Loucy (cell line): ENCODE measurements around the gene BAK1.

ENCODE experiments used
- H2AFZ ChIP-seq: fragments of 200-600 bp; sonication (generic); 2 replicates; pipeline ENCODE4 v1.6.0; 2016; ENCODE audit warnings: antibody characterized with exemption, mild to moderate bottlenecking, low read length, moderate library complexity
- H3F3A ChIP-seq: fragments of 200-600 bp; 2 replicates; pipeline ENCODE4 v1.6.0; 2016; ENCODE audit warnings: antibody characterized with exemption, low read depth, mild to moderate bottlenecking
- H3K27me3 ChIP-seq: fragments of 200-600 bp; sonication (generic); 2 replicates; pipeline ENCODE4 v1.6.1; 2014; ENCODE audit warnings: low read length, mild to moderate bottlenecking; ENCODE audit not compliant: insufficient read depth, poor library complexity, severe bottlenecking
- H3K36me3 ChIP-seq: fragments of 200-600 bp; sonication (generic); 2 replicates; pipeline ENCODE4 v1.6.1; 2016; ENCODE audit warnings: low read length; ENCODE audit not compliant: insufficient read depth
- H3K4me1 ChIP-seq: fragments of 200-600 bp; sonication (generic); 2 replicates; pipeline ENCODE4 v1.5.1; 2014; ENCODE audit warnings: low read length, mild to moderate bottlenecking; ENCODE audit not compliant: insufficient read depth, poor library complexity, severe bottlenecking
- H3K4me2 ChIP-seq: fragments of 200-600 bp; sonication (generic); 2 replicates; pipeline ENCODE4 v1.6.0; 2014; ENCODE audit warnings: antibody characterized with exemption, low read length, low read depth, mild to moderate bottlenecking; ENCODE audit not compliant: poor library complexity, severe bottlenecking
- H3K4me3 ChIP-seq: fragments of 200-600 bp; sonication (generic); 2 replicates; pipeline ENCODE4 v1.5.1; 2014; ENCODE audit warnings: low read length, mild to moderate bottlenecking, mixed read lengths; ENCODE audit not compliant: poor library complexity, severe bottlenecking
- H3K79me2 ChIP-seq: fragments of 200-600 bp; sonication (generic); 2 replicates; pipeline ENCODE4 v1.6.1; 2014; ENCODE audit warnings: low read length; ENCODE audit not compliant: insufficient read depth
- H3K9ac ChIP-seq: fragments of 200-600 bp; sonication (generic); 2 replicates; pipeline ENCODE4 v1.6.0; 2014; ENCODE audit warnings: mild to moderate bottlenecking, low read depth, low read length, moderate library complexity; ENCODE audit not compliant: poor library complexity, severe bottlenecking
- H3K9me2 ChIP-seq: fragments of 200-600 bp; sonication (generic); replicated peaks from 2 replicates; pipeline ENCODE4 v1.6.1; 2016; ENCODE audit warnings: low read depth, low read length, mixed read lengths
- H3K9me3 ChIP-seq: fragments of 200-600 bp; sonication (generic); 2 replicates; pipeline ENCODE4 v1.6.1; 2014; ENCODE audit warnings: mild to moderate bottlenecking, antibody characterized with exemption, low read length, low read depth; ENCODE audit not compliant: insufficient read depth
- H4K20me1 ChIP-seq: fragments of 200-600 bp; sonication (generic); 2 replicates; pipeline ENCODE4 v1.6.0; 2014; ENCODE audit warnings: antibody characterized with exemption, low read length, mild to moderate bottlenecking; ENCODE audit not compliant: insufficient read depth, poor library complexity, severe bottlenecking
- CTCF ChIP-seq: fragments of 200-600 bp; sonication (generic); conservative IDR thresholded peaks from 2 replicates; pipeline ENCODE4 v1.5.1; 2014; ENCODE audit warnings: mild to moderate bottlenecking, antibody characterized with exemption, low read length
- EZH2phosphoT487 ChIP-seq: fragments of 200-600 bp; IDR thresholded peaks from 2 replicates; pipeline ENCODE4 v1.6.1; 2018; ENCODE audit warnings: antibody characterized with exemption, mild to moderate bottlenecking, moderate library complexity, borderline replicate concordance

The BAK1 gene

GRCh38 chr6:33592280-33592594 is 12.2 kb upstream of the BAK1 start:
- Histone ChIP-seq H3F3A (no peaks in the 10 kb centered on the region), H3K9me2 (no peaks in the 10 kb centered on the region), H3K9ac (no peak overlapping the region), H3K27me3 (no peaks in the 10 kb centered on the region), H2AFZ (no peak overlapping the region), H4K20me1 (no peaks in the 10 kb centered on the region), H3K79me2 (no peaks in the 10 kb centered on the region), H3K4me3 (no peak overlapping the region), H3K36me3 (no peaks in the 10 kb centered on the region), H3K4me2 (no peak overlapping the region), H3K9me3 (no peaks in the 10 kb centered on the region), H3K4me1 (peaks cover 5% of the 10 kb centered on the region)
- TF ChIP-seq CTCF (no peak), EZH2phosphoT487 (no peak)

- Histone ChIP-seq H3K4me2 (no peak overlapping the region), H3K9me2 (no peaks in the 10 kb centered on the region), H4K20me1 (no peaks in the 10 kb centered on the region), H3K27me3 (no peaks in the 10 kb centered on the region), H2AFZ (no peak overlapping the region), H3K9ac (no peak overlapping the region), H3K79me2 (no peaks in the 10 kb centered on the region), H3K4me3 (no peak overlapping the region), H3K4me1 (peaks cover under 1% of the 10 kb centered on the region), H3F3A (no peaks in the 10 kb centered on the region), H3K36me3 (no peaks in the 10 kb centered on the region), H3K9me3 (no peaks in the 10 kb centered on the region)
- TF ChIP-seq CTCF: no peak
- no peak for TF ChIP-seq EZH2phosphoT487
These were observed 11.5 kb upstream of the BAK1 start for GRCh38 chr6:33591424-33592032.

GRCh38 chr6:33590531-33591198 is 10.6 kb upstream of the BAK1 start:
- H2AFZ ChIP-seq: no peak overlapping the region
- no peaks in the 10 kb centered on the region for H3K27me3 ChIP-seq
- H3K4me2 ChIP-seq: no peak overlapping the region
- no peaks in the 10 kb centered on the region for H3F3A ChIP-seq
- H3K79me2 ChIP-seq: no peaks in the 10 kb centered on the region
- no peak overlapping the region for H3K4me3 ChIP-seq
- H3K36me3 ChIP-seq: no peaks in the 10 kb centered on the region
- H3K9me2 ChIP-seq: no peaks in the 10 kb centered on the region
- H3K9me3 ChIP-seq: no peaks in the 10 kb centered on the region
- H3K4me1 ChIP-seq: peaks cover 9% of the 10 kb centered on the region
- TF ChIP-seq EZH2phosphoT487 (no peak), CTCF (no peak)
- no peak overlapping the region for H3K9ac ChIP-seq
- H4K20me1 ChIP-seq: no peaks in the 10 kb centered on the region
